Fibroblast of skin of right biceps (primary cell): ENCODE results near the gene PRDM4.

Experiments
- DNase-seq: peaks from one replicate; pipeline ENCODE4 v3.0.0-alpha.2; 2013

Gene PRDM4

GRCh38 chr12:107684029-107684795, 76.7 kb downstream of the PRDM4 start:
- peak; percentile 70 for DNase-seq
